Aorta (tissue), 5 donors: ENCODE measurements around the gene XPR1. TPM values are rescaled to one million over a fixed set of nuclear protein-coding genes. Genes with fewer than 3 reads are reported as not detected.

ENCODE experiments used
- ATAC-seq: fragments of 200-7000 bp; cut with Tn5 transposase; one replicate; pipeline ENCODE4 v1.9.1; 2022; ENCODE audit warnings: moderate library complexity; ENCODE audit not compliant: low FRiP score
- DNase-seq, 2 donors: peaks; one replicate each; pipeline ENCODE4 v3.0.0-alpha.2; 2020
- H3K27ac ChIP-seq, 2 donors: one replicate each; pipeline ENCODE4 v1.5.1; 2013; ENCODE audit warnings: low read length in 2 of 2, mild to moderate bottlenecking in 2 of 2, moderate library complexity in 2 of 2, control low read depth in 1 of 2, inconsistent platforms in 1 of 2, low read depth in 1 of 2
- H3K27me3 ChIP-seq, 2 donors: one replicate each; pipeline ENCODE4 v1.6.1; 2013; ENCODE audit warnings: control low read depth in 1 of 2, low read length in 1 of 2, mild to moderate bottlenecking in 1 of 2, moderate library complexity in 1 of 2; ENCODE audit not compliant: insufficient read depth in 2 of 2, control insufficient read depth in 1 of 2
- H3K36me3 ChIP-seq, 2 donors: one replicate each; pipeline ENCODE4 v1.6.1; 2013; ENCODE audit warnings: control low read depth in 1 of 2, low read length in 1 of 2, mild to moderate bottlenecking in 1 of 2; ENCODE audit not compliant: insufficient read depth in 2 of 2, control insufficient read depth in 1 of 2
- H3K4me1 ChIP-seq, 2 donors: one replicate each; pipeline ENCODE4 v1.6.1; 2013; ENCODE audit warnings: low read length in 2 of 2, control low read depth in 1 of 2, mild to moderate bottlenecking in 1 of 2, moderate library complexity in 1 of 2; ENCODE audit not compliant: insufficient read depth in 2 of 2, control insufficient read depth in 1 of 2
- H3K4me3 ChIP-seq, 2 donors: one replicate each; pipeline ENCODE4 v1.5.1; 2013; ENCODE audit warnings: low read length in 2 of 2, control low read depth in 1 of 2, mild to moderate bottlenecking in 1 of 2
- H3K9me3 ChIP-seq: one replicate; pipeline ENCODE4 v1.6.1; 2013; ENCODE audit warnings: mild to moderate bottlenecking, low read length; ENCODE audit not compliant: control insufficient read depth
- WGBS, 2 donors: extraction: QIAGEN DNeasy Blood & Tissue Kit; methylation state at CpG; one replicate each; pipeline ENCODE4 v1.1.7; 2013; 5-methylcytosine and 5-hydroxymethylcytosine counted together
- intact Hi-C, 2 donors: fragments of 100-400 bp; cut with DNase I; formaldehyde crosslinking; loops; one replicate each; pipeline versions ENCODE4 v1.14.2 to v1.15.0; 2022
- polyA plus RNA-seq, 2 donors: library from polyadenylated mRNA; stranded (reverse); fragments of 200-250 nt; gene quantifications; one replicate each; pipeline ENCODE4 v1.2.3, GENCODE V29; 2013
- total RNA-seq, 2 donors: library from RNA; stranded (reverse); fragmentation: NEBNext Ultra II Directional; extraction: Animal tissue kit (Norgen Biotek cat#: 25700); gene quantifications; one replicate each; pipeline ENCODE4 v1.2.1, GENCODE V29; 2021
- donor health status: healthy with polysubstance abuse.
- donor health status: Bipolar disorder and iron deficiency.
- donor health status: DM: no; HTN: no; CAD: no.
- donor health status: DM: no; HTN: no; CAD: no.
- donor health status: DM: yes; HTN: yes; CAD: no.

The XPR1 gene
- total and polyA plus RNA-seq, 4 donors, result 4.6 to 55.4 (median 15.6) TPM

GRCh38 chr1:180918519-180918918, 286.7 kb downstream of the XPR1 start:
- intact Hi-C loops, result no loop called here
- H3K9me3 ChIP-seq, result no peaks in the 10 kb centered on the region
- ATAC-seq, result no peak

GRCh38 chr1:180919183-180919700, 287.4 kb downstream of the XPR1 start:
- Histone ChIP-seq H3K4me3 (no peak overlapping the region), H3K9me3 (no peaks in the 10 kb centered on the region), H3K4me1 (no peaks in the 10 kb centered on the region), H3K36me3 (no peaks in the 10 kb centered on the region), H3K27ac (no peak overlapping the region), H3K27me3 (no peaks in the 10 kb centered on the region)
- intact Hi-C loops, result no loop called here
- WGBS, 2 donors, result 88 to 90% methylated on average over 9 of the region's 9 CpGs
- ATAC-seq (no peak), DNase-seq (peak in 1 of 2 donors; percentile 26)

More at GRCh38 chr1:180918519-180918918, 286.7 kb downstream of the XPR1 start:
- no peaks in the 10 kb centered on the region for H3K36me3 ChIP-seq
- WGBS, 2 donors, result 89 to 92% methylated on average over 10 of the region's 10 CpGs
- H3K4me3 ChIP-seq, result no peak overlapping the region
- DNase-seq, result peak in 1 of 2 donors; percentile 38
- no peak overlapping the region for H3K27ac ChIP-seq
- no peaks in the 10 kb centered on the region for H3K27me3 ChIP-seq
- H3K4me1 ChIP-seq, result no peaks in the 10 kb centered on the region

- intact Hi-C loops, result no loop called here
- no peak for ATAC-seq
Observed at GRCh38 chr1:180920193-180920592, 288.4 kb downstream of the XPR1 start.

GRCh38 chr1:180920702-180921101, 288.9 kb downstream of the XPR1 start:
- no peaks in the 10 kb centered on the region for H3K9me3 ChIP-seq
- H3K4me1 ChIP-seq, result no peaks in the 10 kb centered on the region
- DNase-seq, result no peak
- no peak for ATAC-seq
- no peak overlapping the region for H3K27ac ChIP-seq
- 89 to 90% methylated on average over 8 of the region's 8 CpGs for WGBS, 2 donors
- no peak overlapping the region for H3K4me3 ChIP-seq
- intact Hi-C loops, result no loop called here
- H3K27me3 ChIP-seq, result no peaks in the 10 kb centered on the region
- no peaks in the 10 kb centered on the region for H3K36me3 ChIP-seq

More at GRCh38 chr1:180920193-180920592, 288.4 kb downstream of the XPR1 start:
- H3K36me3 ChIP-seq, result no peaks in the 10 kb centered on the region
- no peaks in the 10 kb centered on the region for H3K9me3 ChIP-seq
- H3K4me3 ChIP-seq, result no peak overlapping the region
- H3K4me1 ChIP-seq, result no peaks in the 10 kb centered on the region
- no peaks in the 10 kb centered on the region for H3K27me3 ChIP-seq
- DNase-seq, result no peak
- no peak overlapping the region for H3K27ac ChIP-seq
- WGBS, 2 donors, result 84 to 89% methylated on average over 7 of the region's 7 CpGs

GRCh38 chr1:180921386-180921785, 289.6 kb downstream of the XPR1 start:
- 89 to 93% methylated on average over 6 of the region's 6 CpGs for WGBS, 2 donors
- ATAC-seq, result no peak
- Histone ChIP-seq H3K36me3 (no peaks in the 10 kb centered on the region), H3K27ac (no peak overlapping the region), H3K4me1 (no peaks in the 10 kb centered on the region), H3K9me3 (no peaks in the 10 kb centered on the region), H3K27me3 (no peaks in the 10 kb centered on the region), H3K4me3 (no peak overlapping the region)
- intact Hi-C loops, result no loop called here
- DNase-seq, result no peak

- Histone ChIP-seq H3K27me3 (no peaks in the 10 kb centered on the region), H3K27ac (no peak overlapping the region), H3K4me3 (no peak overlapping the region), H3K36me3 (no peaks in the 10 kb centered on the region), H3K4me1 (no peaks in the 10 kb centered on the region), H3K9me3 (no peaks in the 10 kb centered on the region)
- WGBS, 2 donors, result 89% methylated on average over 21 of the region's 21 CpGs
- ATAC-seq, result no peak
- DNase-seq, result no peak
- intact Hi-C loops, result no loop called here
Observed at GRCh38 chr1:180921891-180922630, 290.2 kb downstream of the XPR1 start.

GRCh38 chr1:180922631-180923015, 290.8 kb downstream of the XPR1 start:
- Histone ChIP-seq H3K27ac (no peak overlapping the region), H3K4me3 (no peak overlapping the region), H3K4me1 (no peaks in the 10 kb centered on the region), H3K36me3 (no peaks in the 10 kb centered on the region), H3K9me3 (no peaks in the 10 kb centered on the region), H3K27me3 (no peaks in the 10 kb centered on the region)
- 93% methylated on average over 8 of the region's 8 CpGs for WGBS, 2 donors
- DNase-seq (no peak), ATAC-seq (no peak)
- intact Hi-C loops, result no loop called here

GRCh38 chr1:180923021-180923841, 291.4 kb downstream of the XPR1 start:
- H3K27ac ChIP-seq, result no peak overlapping the region
- no peaks in the 10 kb centered on the region for H3K4me1 ChIP-seq
- ATAC-seq (no peak), DNase-seq (no peak)
- H3K27me3 ChIP-seq, result no peaks in the 10 kb centered on the region
- H3K4me3 ChIP-seq, result no peak overlapping the region
- no peaks in the 10 kb centered on the region for H3K36me3 ChIP-seq
- 80 to 85% methylated on average over 13 of the region's 13 CpGs for WGBS, 2 donors
- intact Hi-C loops, result no loop called here
- no peaks in the 10 kb centered on the region for H3K9me3 ChIP-seq
